ENCODE measurements around the gene CDCP1. TPM values are rescaled to one million over a fixed set of nuclear protein-coding genes. Genes with fewer than 3 reads are reported as not detected.
"Not testable (repeated sequence)": the region's sequence is repeated elsewhere in the genome, so short reads cannot be mapped to it uniquely, and the experiment has no call there.

The CDCP1 gene
- total RNA-seq, 1 donor from 2014 or later = 0.15 TPM

DNA sequence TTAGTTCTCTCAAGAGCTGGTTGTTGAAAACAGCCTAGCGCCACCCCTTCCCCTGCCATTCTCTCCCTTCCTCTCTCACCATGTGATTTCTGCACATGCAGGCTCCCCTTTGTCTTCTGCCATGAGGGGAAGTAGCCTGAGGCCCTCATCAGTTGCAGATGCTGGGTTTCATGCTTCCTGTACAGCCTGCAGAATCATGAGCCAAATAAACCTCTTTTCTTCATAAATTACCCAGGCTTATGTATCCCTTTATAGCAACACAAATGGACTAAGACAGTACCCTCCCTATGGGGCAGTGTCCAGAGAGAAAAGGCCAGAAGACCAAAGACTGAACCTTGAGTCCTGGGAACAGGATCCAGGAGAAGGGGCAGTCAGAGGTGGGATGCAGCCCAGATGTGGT, 65.4 kb downstream of the CDCP1 start:
- no peaks in the 10 kb centered on the region for H3K27me3 Mint-ChIP-seq (ENCODE audit: low read depth)
- H3K27ac Mint-ChIP-seq (ENCODE audit: unreplicated experiment) = no peak overlapping the region
- no peaks in the 10 kb centered on the region for H3K36me3 Mint-ChIP-seq (ENCODE audit: low read depth)
- H3K9me3 Mint-ChIP-seq (ENCODE audit: low read depth) = no peaks in the 10 kb centered on the region
- peaks cover 50% of the 10 kb centered on the region for H3K4me1 Mint-ChIP-seq (ENCODE audit: low read depth)
- no peak overlapping the region for H3K4me3 Mint-ChIP-seq (ENCODE audit: unreplicated experiment)
- TF ChIP-seq, protein P1, sequence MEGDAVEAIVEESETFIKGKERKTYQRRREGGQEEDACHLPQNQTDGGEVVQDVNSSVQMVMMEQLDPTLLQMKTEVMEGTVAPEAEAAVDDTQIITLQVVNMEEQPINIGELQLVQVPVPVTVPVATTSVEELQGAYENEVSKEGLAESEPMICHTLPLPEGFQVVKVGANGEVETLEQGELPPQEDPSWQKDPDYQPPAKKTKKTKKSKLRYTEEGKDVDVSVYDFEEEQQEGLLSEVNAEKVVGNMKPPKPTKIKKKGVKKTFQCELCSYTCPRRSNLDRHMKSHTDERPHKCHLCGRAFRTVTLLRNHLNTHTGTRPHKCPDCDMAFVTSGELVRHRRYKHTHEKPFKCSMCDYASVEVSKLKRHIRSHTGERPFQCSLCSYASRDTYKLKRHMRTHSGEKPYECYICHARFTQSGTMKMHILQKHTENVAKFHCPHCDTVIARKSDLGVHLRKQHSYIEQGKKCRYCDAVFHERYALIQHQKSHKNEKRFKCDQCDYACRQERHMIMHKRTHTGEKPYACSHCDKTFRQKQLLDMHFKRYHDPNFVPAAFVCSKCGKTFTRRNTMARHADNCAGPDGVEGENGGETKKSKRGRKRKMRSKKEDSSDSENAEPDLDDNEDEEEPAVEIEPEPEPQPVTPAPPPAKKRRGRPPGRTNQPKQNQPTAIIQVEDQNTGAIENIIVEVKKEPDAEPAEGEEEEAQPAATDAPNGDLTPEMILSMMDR (IDR thresholded peaks at IDR 0.05) = no peak
- no peak for DNase-seq (ENCODE audit: low spot score)

DNA sequence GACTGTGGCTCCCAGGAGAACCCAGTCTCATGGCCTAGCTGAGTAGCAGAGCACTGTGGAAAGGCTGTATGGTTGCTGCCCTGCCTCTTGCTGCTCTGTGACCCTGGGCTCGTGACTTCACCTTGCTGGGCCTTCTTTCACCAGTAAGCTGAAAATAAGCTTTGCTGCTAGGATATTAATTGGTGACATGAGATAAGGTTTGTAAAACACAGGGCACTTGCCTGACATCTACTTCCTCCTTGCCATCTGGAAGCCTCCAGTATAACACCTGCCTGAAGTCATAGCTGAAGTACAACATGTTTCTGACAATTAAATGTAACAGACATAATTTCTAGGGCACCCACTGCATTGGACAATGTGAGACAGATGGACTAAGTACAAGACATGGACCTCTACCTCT, 66.5 kb downstream of the CDCP1 start:
- H3K27me3 Mint-ChIP-seq (ENCODE audit: low read depth) = no peaks in the 10 kb centered on the region
- no peak overlapping the region for H3K4me3 Mint-ChIP-seq (ENCODE audit: unreplicated experiment)
- TF ChIP-seq, protein P1 (IDR thresholded peaks at IDR 0.05) = no peak

DNA sequence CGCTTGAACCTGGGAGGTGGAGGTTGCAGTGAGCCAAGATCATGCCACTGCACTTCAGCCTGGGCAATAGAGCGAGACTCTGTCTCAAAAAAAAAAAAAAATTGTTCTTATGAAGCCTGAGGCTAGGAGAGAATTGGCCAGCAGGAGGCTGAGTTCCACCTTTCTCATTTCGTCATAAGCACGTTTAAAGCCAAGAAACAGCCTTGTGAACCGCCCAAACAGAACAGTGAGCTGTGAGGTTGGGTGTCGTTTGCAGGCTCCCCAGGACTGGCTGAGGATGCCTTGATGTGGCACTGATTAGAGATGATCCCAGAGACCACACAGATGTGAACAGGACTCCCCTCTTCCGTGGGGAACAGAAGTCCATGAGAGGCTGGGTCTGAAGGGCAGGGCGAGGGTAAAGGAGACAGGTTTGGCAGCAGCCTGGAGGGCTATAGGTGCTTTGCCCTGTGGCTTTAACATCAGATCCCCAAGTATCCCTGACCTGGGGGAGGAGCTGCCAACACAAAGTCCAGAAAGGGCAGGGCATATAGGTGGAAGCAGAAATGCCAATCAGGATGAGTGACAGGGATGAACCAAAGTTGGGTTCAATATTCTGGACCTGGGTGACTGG, 67.2 kb downstream of the CDCP1 start:
- Mint-ChIP-seq H3K27ac (ENCODE audit: unreplicated experiment) (no peak overlapping the region), H3K36me3 (ENCODE audit: low read depth) (no peaks in the 10 kb centered on the region), H3K4me3 (ENCODE audit: unreplicated experiment) (no peak overlapping the region), H3K4me1 (ENCODE audit: low read depth) (peaks cover 32% of the 10 kb centered on the region), H3K9me3 (ENCODE audit: low read depth) (no peaks in the 10 kb centered on the region), H3K27me3 (ENCODE audit: low read depth) (no peaks in the 10 kb centered on the region)
- TF ChIP-seq, protein P1 (IDR thresholded peaks at IDR 0.05) = peak; percentile 57
- no peak for DNase-seq (ENCODE audit: low spot score)

More for the DNA sequence above, 66.5 kb downstream of the CDCP1 start:
- no peaks in the 10 kb centered on the region for H3K36me3 Mint-ChIP-seq (ENCODE audit: low read depth)
- no peaks in the 10 kb centered on the region for H3K9me3 Mint-ChIP-seq (ENCODE audit: low read depth)
- DNase-seq (ENCODE audit: low spot score) = no peak
- H3K27ac Mint-ChIP-seq (ENCODE audit: unreplicated experiment) = no peak overlapping the region
- H3K4me1 Mint-ChIP-seq (ENCODE audit: low read depth) = peaks cover 39% of the 10 kb centered on the region

DNA sequence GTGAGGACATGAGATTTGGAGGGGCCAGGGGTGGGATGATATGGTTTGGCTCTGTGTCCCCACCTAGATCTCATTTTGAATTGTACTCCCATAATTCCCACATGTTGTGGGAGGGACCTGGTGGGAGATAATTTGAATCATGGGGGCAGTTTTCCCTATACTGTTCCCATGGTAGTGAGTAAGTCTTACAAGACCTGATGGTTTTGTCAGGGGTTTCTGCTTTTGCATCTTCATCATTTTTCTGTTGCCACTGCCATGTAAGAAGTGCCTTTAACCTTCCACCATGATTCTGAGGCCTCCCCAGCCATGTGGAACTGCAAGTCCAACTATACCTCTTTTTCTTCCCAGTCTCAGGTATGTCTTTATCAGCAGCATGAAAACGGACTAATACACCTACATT, 67.9 kb downstream of the CDCP1 start:
- not testable (repeated sequence) for H3K9me3 Mint-ChIP-seq (ENCODE audit: low read depth); H3K4me3 Mint-ChIP-seq (ENCODE audit: unreplicated experiment); H3K27me3 Mint-ChIP-seq (ENCODE audit: low read depth); DNase-seq (ENCODE audit: low spot score); H3K27ac Mint-ChIP-seq (ENCODE audit: unreplicated experiment); H3K36me3 Mint-ChIP-seq (ENCODE audit: low read depth)
- H3K4me1 Mint-ChIP-seq (ENCODE audit: low read depth) = peaks cover 27% of the 10 kb centered on the region

DNA sequence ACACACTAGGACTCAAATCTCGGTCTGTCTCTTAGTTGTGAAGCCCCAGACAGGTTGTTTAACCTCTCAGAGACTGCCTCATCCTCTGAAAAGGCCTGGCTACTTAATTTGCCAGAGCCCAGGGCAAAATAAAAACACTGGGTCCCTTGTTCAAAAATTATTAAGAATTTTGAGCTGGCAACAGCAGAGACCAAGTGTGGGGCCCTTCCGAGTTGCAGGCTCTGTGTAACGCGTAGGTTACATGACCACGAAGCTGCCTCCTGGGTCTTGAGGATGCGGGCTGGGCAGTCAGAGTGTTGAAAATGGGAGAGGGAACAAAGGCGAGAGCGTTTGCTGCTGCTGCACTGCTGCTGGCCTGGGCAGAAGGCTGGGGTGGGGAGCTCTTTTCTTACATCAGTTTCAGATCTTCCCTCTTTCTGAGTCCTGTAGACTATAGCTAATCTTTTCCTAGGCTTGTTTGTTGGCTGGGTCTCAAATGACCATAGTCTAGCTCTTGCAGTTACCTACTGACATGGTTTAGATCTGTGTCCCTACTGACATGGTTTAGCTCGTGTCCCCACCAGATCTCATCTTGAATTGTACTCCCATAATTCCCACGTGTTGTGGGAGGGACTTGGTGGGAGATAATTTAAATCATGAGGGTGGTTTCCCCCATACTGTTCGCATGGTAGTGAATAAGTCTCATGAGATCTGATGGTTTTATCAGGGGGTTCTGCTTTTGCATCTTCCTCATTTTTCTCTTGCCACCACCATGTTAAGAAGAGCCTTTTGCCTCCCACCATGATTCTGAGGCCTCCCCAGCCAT, 70.2 kb downstream of the CDCP1 start:
- Mint-ChIP-seq H3K27ac (ENCODE audit: unreplicated experiment) (no peak overlapping the region), H3K4me3 (ENCODE audit: unreplicated experiment) (no peak overlapping the region), H3K36me3 (ENCODE audit: low read depth) (no peaks in the 10 kb centered on the region), H3K9me3 (ENCODE audit: low read depth) (no peaks in the 10 kb centered on the region), H3K4me1 (ENCODE audit: low read depth) (peaks cover 6% of the 10 kb centered on the region), H3K27me3 (ENCODE audit: low read depth) (no peaks in the 10 kb centered on the region)
- DNase-seq (ENCODE audit: low spot score) = no peak
- TF ChIP-seq, protein P1 (IDR thresholded peaks at IDR 0.05) = no peak

Data from chondrocyte (in vitro differentiated cells).